ENCODE results near the gene CLTCL1. TPM values are rescaled to one million over a fixed set of nuclear protein-coding genes. Genes with fewer than 3 reads are reported as not detected.

The CLTCL1 gene
- total and polyA plus RNA-seq, 2 donors (not counting 1 experiment from before 2014, with no cell fraction given) = 1.0 to 5.5 TPM

GRCh38 chr22:19146215-19146968 lies 145.1 kb downstream of the CLTCL1 start:
- TF ChIP-seq CTCF (IDR thresholded peaks at IDR 0.05) = no peak
- no peak for TF ChIP-seq EZH2 (IDR thresholded peaks at IDR 0.05; ENCODE audit: borderline replicate concordance, insufficient read depth, low read depth, low read length, poor library complexity, severe bottlenecking)
- intact Hi-C loops (cut with micrococcal nuclease) = no loop called here
- H3K4me2 ChIP-seq (replicated peaks; ENCODE audit: low read depth, low read length, poor library complexity, severe bottlenecking) = no peak overlapping the region

More at GRCh38 chr22:19146215-19146968, 145.1 kb downstream of the CLTCL1 start:
- H3K27me3 ChIP-seq (replicated peaks in 1 of 4; ENCODE audit: control extremely low read depth in 1 of 4, control insufficient read depth in 3 of 4, insufficient read depth in 4 of 4, low read length in 3 of 4) = peaks cover 0 to 31% (median 13%) of the 10 kb centered on the region in 4 experiments
- no peak for ATAC-seq (ENCODE audit: low read depth)
- Mint-ChIP-seq H3K27ac (no peak overlapping the region), H3K27me3 (peaks cover 16% of the 10 kb centered on the region), H3K4me1 (peaks cover 26% of the 10 kb centered on the region), H3K4me3 (no peak overlapping the region), H3K9me3 (ENCODE audit: insufficient read depth) (no peaks in the 10 kb centered on the region)
- ChIA-PET POLR2A (no interaction called here), CTCF (interaction anchor here (0.7 to 7.2 kb wide), 3 partner anchors 33 to 887 kb away, joined by 3 to 73 read pairs (median 5); no protein-coding TSS in a partner anchor)
- DNase-seq = no peak
- peaks cover 3% of the 10 kb centered on the region for H4K20me1 ChIP-seq (ENCODE audit: control insufficient read depth, insufficient read depth, low read length, poor library complexity, severe bottlenecking)
- H3K36me3 ChIP-seq (replicated peaks in 1 of 2; ENCODE audit: control extremely low read depth in 1 of 2, control insufficient read depth in 1 of 2, extremely low read depth in 1 of 2, insufficient read depth in 2 of 2, low read length in 1 of 2) = peaks cover 0 to 12% of the 10 kb centered on the region in 2 experiments
- no peak overlapping the region for H3K4me3 ChIP-seq (ENCODE audit: control extremely low read depth in 1 of 5, extremely low read depth in 1 of 5, insufficient read depth in 1 of 5, low read depth in 2 of 5, low read length in 4 of 5)
- WGBS (ENCODE audit: insufficient coverage) = 87% methylated on average over 10 of the region's 11 CpGs
- H3K4me1 ChIP-seq (ENCODE audit: control insufficient read depth in 2 of 2, insufficient read depth in 2 of 2, low read length in 2 of 2) = peaks cover 21 to 25% of the 10 kb centered on the region in 2 donors
- no peak overlapping the region for H2AFZ ChIP-seq (ENCODE audit: insufficient read depth, low read depth, low read length, poor library complexity, severe bottlenecking)
- peaks cover 0 to 12% (median 0%) of the 10 kb centered on the region in 3 donors for H3K9me3 ChIP-seq (ENCODE audit: control extremely low read depth in 1 of 3, control insufficient read depth in 2 of 3, insufficient read depth in 1 of 3, low read length in 2 of 3)
- no peak overlapping the region for H3K9ac ChIP-seq (ENCODE audit: low read length)
- peaks cover 25% of the 10 kb centered on the region for H3K79me2 ChIP-seq (ENCODE audit: control insufficient read depth, insufficient read depth, low read length)
- no peak overlapping the region for H3K27ac ChIP-seq (ENCODE audit: low read length in 2 of 2)

Data from B cell (primary cell).